GM21423 (cell line): ENCODE measurements around the gene DLK1.

Experiments used
- ATAC-seq: cut with Tn5 transposase; IDR thresholded peaks from one replicate; pipeline ENCODE4 v1.9.1; 2021; ENCODE audit warnings: mild to moderate bottlenecking, moderate library complexity; ENCODE audit not compliant: unreplicated experiment

DLK1 gene

DNA sequence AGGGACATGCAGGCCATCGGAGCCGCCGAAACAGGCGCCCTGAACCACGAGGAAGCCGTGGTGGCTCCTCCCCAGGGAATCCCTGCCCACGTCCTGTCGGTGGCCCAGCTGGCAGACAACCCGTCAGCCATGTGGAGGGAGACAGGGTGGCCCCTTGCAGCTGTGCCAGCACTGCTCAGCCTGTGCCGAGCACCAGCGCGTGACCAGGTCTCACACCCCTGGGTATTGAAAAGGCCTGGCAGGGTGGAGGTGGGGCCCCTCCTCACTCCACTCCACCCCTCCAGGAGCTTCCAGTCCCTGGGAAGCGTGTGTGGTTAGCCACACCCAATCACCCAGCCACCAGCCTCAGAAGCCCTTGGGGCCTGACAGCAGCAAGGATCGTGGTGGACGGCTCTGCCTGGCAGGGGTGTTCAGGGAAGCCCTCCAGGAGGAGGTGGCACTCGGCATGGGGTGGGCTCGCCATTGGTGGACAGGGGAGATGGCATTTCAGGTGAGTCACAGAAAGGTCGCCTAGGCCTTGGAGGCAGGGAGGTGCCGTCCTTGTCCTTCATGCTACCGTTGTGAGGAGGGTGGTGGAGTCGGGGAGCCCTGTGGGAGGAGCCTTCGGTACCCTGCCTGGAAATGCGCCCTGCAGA lies 12.3 kb upstream of the DLK1 start:
- no peak for ATAC-seq

DNA sequence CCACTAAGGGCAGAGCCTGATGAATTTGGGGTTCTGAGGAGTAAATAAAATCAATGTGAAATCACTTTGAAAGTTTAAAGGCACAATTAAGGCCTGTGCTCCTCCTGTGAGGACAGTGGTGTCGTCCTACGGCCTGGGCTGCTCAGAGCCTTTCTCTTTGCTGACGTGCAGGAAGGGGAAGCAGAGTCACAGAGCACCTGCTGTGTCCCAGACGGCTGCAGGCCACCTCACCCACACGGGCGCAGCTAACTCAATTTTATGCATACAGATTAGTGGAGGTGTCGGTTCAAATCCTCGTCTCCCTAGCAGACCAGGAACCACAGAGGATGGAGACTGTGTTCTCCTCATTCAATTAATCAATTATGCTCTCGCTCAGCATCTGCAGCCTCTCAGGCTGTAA lies 11.4 kb upstream of the DLK1 start:
- no peak for ATAC-seq

DNA sequence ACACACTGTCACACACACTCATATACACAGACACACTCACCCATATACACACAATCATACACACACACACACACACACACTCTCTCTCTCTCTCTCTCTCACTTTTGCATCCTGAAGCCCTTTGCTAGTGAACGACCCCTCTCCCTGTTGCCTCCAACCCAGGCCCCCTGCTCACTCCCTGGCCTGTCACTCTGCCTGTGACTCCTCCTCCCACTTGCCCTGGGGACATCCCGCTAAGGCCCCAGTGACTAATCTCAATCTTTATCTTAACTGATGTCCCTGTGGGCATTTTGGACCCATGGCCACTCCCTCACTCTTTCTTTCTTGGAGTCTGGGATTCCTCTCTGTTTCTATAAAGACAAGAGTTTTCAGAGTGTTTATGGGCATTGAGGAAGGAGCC lies 10.9 kb upstream of the DLK1 start:
- no peak for ATAC-seq

- no peak for ATAC-seq
These were observed 9.3 kb upstream of the DLK1 start for GRCh38 chr14:100717386-100717785.

DNA sequence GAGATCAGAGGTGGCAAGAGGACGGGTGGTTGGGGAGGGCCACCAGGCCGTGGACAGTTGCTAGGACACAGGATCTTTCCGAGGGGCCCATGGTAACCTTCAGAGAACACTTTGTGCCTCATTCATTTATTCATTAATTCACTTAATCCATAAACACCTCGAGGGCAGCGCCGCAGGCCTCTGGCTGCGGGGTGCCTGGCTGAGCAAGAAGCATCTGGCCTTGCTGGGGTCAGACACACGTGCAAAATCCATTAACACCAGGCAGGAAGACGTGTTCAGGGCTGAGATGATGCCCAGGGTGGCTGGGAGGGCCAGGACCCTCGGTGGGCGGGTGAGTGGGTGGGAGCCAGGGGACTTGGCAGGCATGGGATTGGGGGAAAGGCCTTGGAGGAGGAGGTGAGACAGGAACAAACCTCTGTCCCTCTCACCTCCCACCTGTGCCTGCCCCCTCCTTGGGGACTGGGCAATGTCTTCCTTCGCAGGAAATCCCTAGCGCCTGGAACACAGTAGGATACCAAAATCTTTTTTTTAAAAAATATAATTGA lies 6.6 kb upstream of the DLK1 start:
- no peak for ATAC-seq

- no peak for ATAC-seq
These were observed 5.1 kb upstream of the DLK1 start for GRCh38 chr14:100721568-100721967.

DNA sequence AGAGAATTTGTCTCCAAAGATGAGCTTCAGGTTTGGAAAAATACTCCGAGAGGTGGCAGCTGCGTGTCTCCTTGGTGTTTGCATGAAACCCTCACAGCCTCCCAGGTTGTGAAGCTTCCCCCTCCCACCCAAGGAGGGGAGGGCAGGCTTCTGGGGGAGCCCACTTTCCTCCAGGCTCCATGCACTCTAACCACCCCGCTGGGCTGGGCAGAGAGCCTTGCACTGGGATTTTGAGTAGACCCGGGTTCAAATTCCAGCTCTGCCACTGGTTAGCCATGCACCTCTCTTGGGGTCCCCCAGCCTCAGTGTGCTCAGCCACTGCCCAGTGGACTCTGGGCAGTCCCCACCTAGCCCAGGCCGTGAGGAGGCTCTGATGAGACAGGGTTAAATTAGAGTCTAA lies 4.3 kb upstream of the DLK1 start:
- ATAC-seq, result no peak

GRCh38 chr14:100723135-100723829 lies 3.4 kb upstream of the DLK1 start:
- ATAC-seq, result no peak

DNA sequence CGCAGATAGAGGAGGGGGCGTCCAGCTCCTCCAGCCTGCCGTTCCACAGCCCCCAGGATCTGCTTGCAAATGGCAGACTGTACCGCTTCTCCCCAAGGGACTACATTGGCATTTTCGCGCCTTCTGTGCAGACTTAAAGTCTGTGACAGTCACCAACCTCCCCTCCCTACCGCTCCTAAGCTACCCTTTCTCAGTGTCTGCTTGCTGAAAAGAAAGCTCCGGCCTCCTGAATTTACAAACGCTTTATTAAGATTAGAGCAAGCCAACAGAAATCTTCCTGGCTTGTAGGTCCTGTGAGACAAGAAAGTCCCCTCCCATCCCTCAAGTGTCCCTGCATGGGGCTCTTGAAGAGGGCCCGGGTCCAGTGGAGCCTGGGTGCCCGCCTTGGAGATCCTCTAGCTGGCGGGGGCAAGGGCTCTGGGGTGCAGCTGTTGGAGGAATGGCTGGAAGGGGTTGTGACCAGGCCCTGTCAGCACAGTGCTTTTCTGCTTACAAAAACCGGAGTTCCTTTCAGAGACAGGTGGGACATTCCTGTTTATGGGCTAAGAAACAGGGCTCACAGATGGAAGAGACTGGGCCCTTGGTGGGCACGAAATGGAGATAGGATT lies 2.8 kb upstream of the DLK1 start:
- ATAC-seq, result no peak

DNA sequence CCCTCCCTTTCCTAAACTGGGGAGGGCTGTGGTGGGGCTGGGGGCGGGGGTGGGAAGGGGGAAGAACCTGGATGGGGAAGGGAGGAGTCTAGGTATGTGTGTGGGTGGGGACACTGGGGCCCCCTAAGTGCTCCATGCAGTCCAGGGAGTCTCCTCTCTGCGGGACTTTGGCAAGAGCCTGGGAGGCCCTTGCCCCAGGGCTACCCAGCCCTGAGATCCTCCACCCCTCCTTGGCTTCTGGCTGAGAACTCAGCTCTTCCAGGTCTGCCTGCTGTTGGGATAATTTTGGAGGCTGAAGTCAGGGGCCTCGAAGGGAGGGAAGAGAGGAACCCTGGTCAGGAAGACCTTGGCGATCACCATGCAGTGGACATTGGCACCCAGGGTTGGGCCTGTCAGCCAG lies 2.2 kb upstream of the DLK1 start:
- no peak for ATAC-seq

- no peak for ATAC-seq
These were observed 905 bp upstream of the DLK1 start for GRCh38 chr14:100725587-100726387.

- ATAC-seq, result no peak
These were observed 587 bp downstream of the DLK1 start for GRCh38 chr14:100727086-100727872.

DNA sequence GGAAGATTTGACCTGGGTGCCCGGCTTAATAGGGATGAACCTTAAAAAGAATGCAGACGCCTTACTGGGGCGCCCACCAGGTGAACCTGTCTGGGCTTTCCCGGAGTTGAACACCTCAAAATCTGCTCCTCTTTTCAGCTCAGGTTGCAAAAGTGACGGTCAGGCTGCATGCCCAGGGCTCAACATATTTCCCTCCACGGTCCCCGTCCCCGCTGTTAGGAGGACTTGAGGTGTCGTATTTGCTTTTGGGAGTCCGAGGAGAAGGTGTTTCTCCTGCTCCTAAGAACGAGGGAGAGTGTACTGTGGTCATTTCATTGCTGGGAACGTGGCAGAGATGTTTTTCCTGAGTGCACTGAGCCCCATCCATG lies 1.2 kb downstream of the DLK1 start:
- no peak for ATAC-seq

GRCh38 chr14:100728962-100729361 lies 2.3 kb downstream of the DLK1 start:
- ATAC-seq, result no peak

GRCh38 chr14:100729982-100730381 lies 3.3 kb downstream of the DLK1 start:
- no peak for ATAC-seq

DNA sequence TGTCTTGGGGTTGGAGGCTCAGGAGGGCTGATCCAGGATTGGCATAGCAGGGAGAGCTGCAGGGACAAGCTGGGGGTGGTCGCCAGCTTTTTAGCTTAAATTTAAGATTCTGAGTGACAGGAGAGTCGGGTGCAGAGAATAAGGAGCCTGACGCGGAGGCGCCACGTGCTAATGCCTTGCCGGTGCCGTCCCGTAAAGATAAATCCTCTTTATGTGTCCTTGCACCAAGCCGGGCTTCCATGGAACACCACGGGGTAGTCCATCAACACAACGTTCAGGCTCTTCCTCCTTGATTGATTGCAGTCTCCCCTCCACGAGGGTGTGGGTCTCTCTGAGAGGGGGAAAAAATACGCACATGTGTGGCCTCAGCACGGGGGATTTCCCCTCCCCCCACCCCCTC lies 3.9 kb downstream of the DLK1 start:
- ATAC-seq, result no peak

GRCh38 chr14:100731011-100731670 lies 4.4 kb downstream of the DLK1 start:
- ATAC-seq, result no peak

DNA sequence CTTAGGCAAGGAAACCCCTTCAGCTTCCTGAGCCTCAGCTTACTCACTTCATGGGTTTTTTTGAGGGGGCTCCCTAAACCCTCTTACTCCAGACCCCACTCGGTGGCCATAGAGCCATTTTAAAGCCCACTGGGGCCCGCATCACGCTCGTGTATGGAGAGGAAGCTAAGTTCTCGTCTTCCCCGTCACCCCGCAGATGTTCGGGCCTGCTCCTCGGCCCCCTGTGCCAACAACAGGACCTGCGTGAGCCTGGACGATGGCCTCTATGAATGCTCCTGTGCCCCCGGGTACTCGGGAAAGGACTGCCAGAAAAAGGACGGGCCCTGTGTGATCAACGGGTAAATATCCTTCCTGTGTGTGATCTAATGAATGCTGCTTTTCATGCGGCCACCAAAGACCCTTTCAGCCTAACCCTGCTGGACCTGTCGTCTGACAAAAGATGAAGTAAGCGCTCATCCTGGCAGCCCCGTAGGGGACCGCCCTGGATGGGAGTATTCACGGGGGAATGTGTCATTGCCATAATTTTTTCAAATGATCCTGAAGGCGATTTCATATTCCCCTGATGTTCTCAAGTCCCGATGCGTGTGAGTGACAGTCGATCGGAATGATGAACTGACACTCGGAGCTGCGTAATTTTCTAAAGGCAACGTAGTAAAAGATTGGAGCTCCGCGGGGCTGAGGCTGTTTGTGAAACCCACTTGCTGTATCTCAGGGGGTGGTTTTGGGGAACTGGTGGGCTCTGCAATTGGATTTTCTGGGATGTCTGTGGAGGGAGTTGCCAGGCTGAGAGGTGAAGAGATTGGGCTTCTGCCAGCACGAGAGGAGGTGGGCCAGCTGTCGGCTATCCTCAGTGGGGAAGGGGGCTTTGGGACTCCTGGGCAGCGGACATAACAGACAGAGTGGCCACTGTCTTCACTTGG lies 5.4 kb downstream of the DLK1 start:
- ATAC-seq, result no peak

DNA sequence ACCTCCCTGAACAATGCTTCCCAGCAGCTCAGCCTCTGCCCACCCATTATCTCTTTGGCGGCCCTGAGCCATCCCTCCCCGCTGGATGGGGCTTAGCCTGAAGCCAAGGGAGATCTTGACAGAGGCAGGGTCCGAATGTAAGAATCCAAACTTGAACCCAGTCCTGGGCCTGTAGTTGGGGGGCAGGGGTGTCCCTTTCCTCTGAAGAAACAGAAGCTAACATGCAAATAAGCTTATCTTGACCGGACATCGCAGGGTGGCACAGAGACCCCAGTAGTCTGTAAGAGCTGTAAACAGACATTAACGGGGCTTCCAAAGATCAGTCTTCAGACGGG lies 6.0 kb downstream of the DLK1 start:
- no peak for ATAC-seq
